GM21381 (cell line): ENCODE measurements around the gene GRIK4.

ENCODE experiments used
- ATAC-seq: cut with Tn5 transposase; IDR thresholded peaks from one replicate; pipeline ENCODE4 v1.9.1; 2021; ENCODE audit warnings: mild to moderate bottlenecking, moderate library complexity; ENCODE audit not compliant: unreplicated experiment

The GRIK4 gene

GRCh38 chr11:120698918-120699317 is 187.4 kb downstream of the GRIK4 start:
- no peak for ATAC-seq

GRCh38 chr11:120702656-120703055 is 191.1 kb downstream of the GRIK4 start:
- no peak for ATAC-seq

DNA sequence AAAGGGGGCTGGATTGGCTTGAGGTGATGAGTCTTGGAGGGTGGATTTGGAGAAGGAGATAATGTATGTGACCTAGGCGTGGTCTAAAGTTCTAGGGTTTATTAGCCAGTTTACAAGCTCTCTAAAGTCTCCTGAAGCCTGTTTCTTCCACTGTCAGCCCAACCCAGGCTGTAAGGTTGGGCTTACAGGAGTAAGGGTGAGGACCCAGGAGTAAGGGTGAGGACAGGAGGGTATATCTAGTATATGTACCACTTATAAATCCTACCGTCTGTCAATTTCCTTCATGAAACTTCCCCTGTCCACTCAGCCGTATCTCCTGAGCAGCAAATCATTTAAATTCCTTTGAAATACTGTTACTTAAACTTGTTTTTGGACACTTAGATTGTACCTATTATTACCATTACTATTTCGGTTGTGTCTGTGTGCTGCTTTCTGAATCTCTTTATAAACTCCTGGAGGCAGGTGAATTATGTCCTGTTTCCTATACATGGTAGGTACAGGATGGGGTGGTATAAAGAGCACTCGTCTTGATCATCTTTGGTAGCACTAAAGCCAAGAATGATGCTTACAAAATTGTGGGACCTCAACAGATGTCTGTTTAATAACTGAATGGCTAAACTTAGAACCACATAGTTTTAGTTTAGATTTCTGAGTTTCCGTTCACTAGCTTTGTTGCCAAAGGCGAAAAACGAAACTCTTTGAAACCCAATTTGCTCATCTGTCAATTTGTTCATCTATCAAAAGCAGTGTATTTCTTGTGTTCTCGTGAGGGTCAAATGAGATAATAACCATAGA is 192.0 kb downstream of the GRIK4 start:
- ATAC-seq: peak; percentile 78

DNA sequence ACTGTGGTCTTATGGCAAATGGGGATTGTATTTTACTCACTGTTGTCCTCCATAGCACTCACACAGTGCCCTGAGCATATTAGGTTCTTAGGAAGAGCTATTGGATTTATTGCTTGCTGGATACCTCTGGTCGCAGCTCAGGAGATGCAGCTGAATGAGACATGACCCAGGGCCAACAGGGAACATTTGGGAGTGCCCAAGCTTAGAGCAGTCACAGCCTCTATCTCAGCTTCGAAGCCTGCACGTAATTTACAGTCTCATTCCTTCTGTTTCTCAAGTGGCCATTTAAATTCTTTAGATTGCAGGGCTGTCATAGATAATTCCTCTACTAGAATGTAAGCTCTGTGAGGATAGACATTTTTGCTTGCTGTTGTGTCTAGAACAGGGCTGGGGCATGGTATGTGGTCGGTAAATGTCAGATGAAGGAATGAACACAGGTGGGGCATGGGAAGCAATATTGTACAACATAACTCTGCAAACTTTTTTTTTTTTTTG is 192.8 kb downstream of the GRIK4 start:
- peak; percentile 28 for ATAC-seq

GRCh38 chr11:120706257-120706656 is 194.7 kb downstream of the GRIK4 start:
- no peak for ATAC-seq

GRCh38 chr11:120707098-120707497 is 195.6 kb downstream of the GRIK4 start:
- no peak for ATAC-seq

DNA sequence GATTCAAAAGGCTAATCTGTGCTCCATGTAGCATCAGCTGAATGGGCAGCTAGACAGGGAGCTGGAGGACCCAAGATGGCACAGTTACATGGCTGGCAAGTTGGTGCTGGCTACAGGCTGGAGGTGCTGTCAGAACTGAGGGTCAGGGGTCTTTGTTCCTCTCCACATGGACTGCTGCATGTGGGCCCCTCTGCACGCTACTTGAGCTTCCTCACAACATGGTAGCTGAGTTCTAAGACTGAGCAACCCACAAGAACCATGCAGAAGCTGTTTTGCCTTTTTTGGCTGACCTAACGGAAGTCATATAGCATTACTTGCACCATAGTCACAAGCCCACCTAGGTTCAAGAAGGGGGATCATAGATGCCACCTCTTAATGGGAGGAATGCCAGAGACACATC is 196.1 kb downstream of the GRIK4 start:
- no peak for ATAC-seq

DNA sequence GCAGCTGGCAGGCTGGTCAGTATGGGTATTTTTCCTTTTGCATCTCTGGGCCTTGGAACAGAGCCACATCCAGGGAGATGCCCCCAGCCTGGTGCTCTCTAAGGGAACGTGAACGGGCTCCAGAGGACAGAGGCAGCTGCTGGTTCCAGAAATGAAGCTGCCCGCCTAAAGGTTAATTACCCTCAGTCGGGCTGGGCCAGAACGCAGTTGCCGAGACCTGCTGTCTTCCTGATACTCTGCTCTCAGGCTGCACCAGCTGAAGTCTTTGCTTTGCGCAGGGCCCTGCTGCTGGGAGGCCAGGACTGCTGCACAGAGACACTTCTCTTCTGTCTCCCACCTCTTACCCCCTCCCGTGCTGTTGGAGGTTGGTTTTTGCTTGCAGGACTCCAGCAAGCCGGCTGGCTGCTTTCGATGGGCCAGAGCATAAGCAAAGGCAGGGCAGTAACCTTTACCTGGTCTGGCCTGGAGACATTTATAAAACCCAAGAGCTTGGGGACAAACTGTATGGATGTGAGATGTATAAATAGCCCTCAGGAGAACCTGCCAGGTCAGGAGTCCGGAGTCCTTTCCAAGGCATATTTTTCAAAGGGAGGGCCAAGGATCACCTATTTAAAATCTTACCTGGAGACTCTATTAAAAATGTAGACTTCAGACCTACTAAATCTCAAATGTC is 197.1 kb downstream of the GRIK4 start:
- no peak for ATAC-seq

DNA sequence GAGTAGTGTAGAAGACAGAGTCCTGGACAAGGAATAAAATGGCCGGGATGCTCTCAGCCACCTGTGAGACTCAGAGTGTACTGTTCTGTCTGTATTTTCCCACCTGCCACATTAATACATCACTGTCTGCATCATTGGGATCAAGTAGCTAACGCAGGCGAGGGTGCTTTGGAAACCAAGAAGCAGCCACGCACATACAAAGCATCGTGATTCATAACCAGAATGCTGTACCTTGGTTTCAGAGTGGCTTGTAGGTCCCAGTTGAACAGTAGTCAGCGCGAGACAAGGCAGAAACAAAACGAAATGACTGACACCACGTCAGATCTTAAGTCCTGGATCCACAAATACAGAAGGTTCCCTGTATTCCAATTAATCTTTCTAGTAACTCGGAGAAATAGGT is 198.3 kb downstream of the GRIK4 start:
- peak; percentile 88 for ATAC-seq

GRCh38 chr11:120710354-120711131 is 199.0 kb downstream of the GRIK4 start:
- ATAC-seq: no peak

DNA sequence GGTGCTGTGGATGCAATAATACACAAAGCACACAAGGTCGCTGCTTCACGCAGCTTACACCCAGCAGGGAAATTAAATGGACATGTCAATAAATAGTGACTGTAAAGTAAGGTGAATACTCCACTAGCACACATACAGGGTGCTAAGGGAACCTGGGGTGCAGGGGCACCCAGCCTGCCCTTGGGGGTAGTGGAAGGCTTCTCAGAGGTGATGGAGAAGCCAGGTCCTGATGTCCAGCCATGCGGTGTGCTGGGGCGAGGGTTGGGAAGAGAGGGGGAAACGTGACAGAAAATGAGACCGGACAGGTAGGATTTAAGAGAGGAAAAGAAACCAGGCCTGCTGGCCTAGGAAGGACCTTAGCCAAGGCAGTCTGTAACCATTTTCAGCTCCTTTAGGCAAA is 200.5 kb downstream of the GRIK4 start:
- ATAC-seq: no peak

DNA sequence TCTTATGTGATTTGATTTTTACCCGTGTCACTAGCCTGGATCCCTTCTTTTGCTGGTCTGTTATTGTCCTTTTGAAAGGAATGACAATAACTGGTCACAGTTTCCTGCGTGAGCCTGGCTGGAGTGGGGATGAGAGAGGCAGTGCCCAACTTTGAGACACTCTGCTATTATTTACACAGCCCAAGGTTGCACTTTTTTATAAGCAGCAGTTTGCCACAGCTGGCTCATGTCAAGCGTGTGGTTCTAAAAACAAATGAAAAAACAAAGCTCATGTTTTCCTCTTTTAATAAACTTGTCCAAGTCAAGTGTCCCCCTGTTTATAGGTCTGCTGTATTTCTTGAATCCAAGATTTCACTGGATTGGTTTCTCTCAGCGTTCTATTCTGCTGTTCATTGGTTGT is 201.3 kb downstream of the GRIK4 start:
- ATAC-seq: no peak

- ATAC-seq: no peak
Observed at GRCh38 chr11:120713296-120713695, 201.7 kb downstream of the GRIK4 start.

GRCh38 chr11:120714438-120714837 is 202.9 kb downstream of the GRIK4 start:
- ATAC-seq: no peak

DNA sequence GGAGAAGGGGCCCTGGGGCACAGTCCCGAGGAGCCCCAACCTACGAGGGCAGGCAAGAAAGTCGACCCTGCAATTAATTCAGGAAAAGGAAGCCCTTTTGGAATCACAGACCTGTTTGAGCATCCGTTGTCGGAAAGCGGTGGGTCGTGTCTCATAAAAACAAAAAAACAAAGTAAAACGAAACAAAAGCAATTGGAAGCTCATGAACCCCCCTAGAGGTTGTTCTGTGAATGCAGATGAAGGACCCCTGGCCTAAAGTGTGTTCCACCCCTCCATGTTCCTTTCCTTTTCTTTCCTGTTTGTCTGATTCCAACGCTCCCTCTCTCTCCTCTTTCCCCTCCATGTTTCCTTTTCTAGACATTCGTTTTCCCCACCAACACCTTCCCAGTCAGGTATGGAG is 203.7 kb downstream of the GRIK4 start:
- no peak for ATAC-seq

DNA sequence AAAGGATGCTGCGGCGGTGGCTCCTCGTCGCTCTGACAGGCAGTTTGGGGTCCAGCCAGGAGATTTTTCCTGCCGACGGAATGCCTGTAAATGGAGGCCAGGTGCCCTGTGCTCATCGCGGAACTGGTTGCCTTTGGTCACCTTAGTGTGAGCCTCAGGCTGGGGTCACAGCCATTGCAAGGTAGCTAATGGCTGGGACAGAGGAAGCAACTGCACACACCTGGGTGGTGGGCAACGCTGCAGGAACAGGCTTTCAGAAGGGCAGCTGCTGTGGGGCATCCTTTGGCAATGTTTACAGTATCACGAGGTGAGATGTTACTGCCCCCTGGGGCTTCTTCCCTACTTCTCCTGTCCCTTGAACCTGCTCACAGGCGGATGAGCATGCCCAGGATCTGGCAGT is 205.5 kb downstream of the GRIK4 start:
- ATAC-seq: no peak

DNA sequence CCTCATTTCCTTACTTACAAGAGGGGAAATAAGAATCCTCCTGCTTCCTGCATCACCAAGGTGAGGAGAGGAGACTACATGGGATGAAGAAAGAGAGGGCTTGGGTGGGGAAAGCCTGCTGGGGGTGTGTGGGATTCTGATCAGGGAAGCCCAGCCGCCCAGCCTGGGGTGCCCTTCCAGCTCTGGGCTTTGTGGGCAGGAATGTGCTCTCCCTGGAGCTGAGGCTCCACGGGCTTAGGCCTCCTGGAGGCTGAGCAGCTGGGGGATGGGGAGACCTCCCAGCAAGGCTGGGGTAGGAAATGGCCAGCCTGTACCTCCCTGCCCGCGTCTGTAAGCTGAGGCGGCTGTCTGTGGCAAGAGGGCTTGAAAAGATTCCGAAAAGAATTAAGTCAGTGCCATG is 206.1 kb downstream of the GRIK4 start:
- no peak for ATAC-seq

DNA sequence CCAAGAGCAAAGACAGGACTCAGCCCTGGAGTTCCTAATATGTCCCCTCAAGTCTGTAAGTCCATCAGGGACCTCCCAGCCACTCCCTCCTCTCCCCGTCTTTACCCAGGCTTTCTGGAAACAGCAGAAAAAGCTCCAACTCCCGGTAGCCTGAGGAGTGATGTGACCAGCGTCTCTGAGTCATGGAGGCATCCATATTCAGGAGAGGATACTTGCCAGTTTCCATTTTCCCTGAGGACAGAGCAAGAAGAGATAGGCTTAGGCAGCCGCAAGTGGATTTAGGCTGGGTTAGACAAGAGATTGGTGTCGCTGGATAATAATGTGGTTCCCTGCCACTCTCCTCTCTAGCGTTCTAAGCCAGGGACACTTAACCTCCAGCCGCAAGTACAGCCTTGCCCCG is 206.6 kb downstream of the GRIK4 start:
- no peak for ATAC-seq

- no peak for ATAC-seq
Observed at GRCh38 chr11:120719348-120719747, 207.8 kb downstream of the GRIK4 start.

DNA sequence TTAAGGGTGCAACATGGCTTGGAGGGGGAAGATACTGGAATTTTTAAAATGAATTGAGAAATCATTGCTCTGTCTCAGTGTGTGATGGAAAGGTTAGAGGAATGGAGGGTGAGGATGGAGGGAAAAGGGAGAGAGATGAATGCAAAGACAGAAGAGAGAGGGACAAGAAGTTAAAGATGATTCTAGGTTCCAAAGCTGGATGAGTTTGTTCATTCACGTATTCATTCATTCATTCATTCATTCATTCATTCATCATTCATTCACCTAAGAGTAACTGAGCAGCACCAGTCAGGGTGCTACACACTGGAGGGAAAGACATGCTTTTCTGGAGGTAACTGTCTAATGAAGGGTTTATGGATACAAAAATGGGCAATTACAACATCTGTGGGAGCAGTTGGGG is 209.2 kb downstream of the GRIK4 start:
- no peak for ATAC-seq

DNA sequence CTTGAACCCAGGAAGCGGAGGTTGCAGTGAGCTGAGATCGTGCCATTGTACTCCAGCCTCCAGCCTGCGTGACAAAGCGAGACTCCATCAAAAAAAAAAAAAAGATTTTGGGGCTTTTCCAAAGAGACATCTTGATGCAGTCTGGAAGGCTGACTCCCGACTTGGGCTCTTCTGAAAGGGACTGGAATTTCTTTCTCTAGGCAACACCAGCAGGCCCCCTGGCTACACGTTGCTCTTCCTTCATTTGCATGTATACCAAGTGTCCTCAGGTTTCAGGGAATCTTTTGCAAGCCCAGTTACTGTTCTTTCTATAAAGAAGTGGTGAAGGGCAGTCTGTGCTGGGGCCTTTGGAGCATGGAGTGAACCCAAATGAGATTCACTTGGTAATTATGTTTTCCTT is 211.0 kb downstream of the GRIK4 start:
- no peak for ATAC-seq

DNA sequence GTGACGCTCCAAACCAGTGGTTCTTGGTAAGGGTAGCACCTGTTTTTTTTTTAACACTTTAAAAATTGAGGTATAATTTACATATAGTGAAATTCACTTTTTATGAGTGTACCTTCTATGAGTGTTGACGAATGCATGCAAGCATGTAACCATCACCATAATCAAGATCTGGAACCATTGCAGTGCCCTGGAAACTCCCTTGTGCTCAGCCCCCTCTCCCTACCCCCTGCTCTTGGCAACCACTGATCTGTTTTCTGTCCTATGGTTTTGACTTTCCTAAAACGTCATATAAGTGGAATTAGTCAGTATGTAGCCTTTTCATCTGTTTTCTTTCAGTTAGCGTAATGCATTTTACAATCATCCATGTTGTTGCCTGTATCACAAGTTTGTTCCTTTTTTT is 212.2 kb downstream of the GRIK4 start:
- ATAC-seq: no peak
